Fibroblast of the aortic adventitia (primary cell): Measurements from ENCODE around the gene TCF15. TPM values are rescaled to one million over a fixed set of nuclear protein-coding genes. Genes with fewer than 3 reads are reported as not detected.

Experiments used
- DNase-seq: peaks from one replicate; pipeline ENCODE4 v3.0.0-alpha.2; 2010; ENCODE audit warnings: low read depth
- H3K4me3 ChIP-seq: 2 replicates; pipeline ENCODE4 v1.5.1; 2011; ENCODE audit warnings: low read depth, mild to moderate bottlenecking, control low read depth, low read length, moderate library complexity
- total RNA-seq: library from RNA; depleted of rRNA; stranded (reverse); fragments of >200 nt; gene quantifications from 2 replicates; pipeline ENCODE4 v1.2.3, GENCODE V29; 2012; ENCODE audit warnings: low replicate concordance
- TF ChIP-seq, protein P1 (sequence below): IDR thresholded peaks from 2 replicates; pipeline ENCODE4 v1.5.1; 2011; ENCODE audit warnings: mild to moderate bottlenecking, low read length, control low read depth, inconsistent platforms; ENCODE audit not compliant: insufficient read depth

The TCF15 gene
- total RNA-seq, 1 donor: not detected

DNA sequence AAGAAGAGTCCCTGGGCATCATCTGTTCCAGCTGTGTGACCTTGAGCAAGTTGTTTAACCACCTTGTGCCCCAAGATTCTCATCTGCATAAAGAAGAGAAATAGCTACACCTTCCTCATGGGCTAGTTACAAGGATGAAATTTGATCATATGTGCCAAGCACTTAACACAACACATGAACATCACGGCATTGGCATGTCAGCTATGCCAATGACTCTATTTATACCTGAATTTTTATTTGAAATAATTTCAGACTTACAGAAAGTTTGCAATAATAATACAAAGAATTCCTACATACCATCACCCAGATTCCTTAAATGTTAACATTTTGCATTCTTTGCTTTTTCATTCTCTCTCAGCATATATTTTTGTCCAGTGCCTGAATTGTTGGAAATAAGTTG, 21.0 kb upstream of the TCF15 start:
- DNase-seq: no peak
- no peak overlapping the region for H3K4me3 ChIP-seq
- TF ChIP-seq, protein P1, sequence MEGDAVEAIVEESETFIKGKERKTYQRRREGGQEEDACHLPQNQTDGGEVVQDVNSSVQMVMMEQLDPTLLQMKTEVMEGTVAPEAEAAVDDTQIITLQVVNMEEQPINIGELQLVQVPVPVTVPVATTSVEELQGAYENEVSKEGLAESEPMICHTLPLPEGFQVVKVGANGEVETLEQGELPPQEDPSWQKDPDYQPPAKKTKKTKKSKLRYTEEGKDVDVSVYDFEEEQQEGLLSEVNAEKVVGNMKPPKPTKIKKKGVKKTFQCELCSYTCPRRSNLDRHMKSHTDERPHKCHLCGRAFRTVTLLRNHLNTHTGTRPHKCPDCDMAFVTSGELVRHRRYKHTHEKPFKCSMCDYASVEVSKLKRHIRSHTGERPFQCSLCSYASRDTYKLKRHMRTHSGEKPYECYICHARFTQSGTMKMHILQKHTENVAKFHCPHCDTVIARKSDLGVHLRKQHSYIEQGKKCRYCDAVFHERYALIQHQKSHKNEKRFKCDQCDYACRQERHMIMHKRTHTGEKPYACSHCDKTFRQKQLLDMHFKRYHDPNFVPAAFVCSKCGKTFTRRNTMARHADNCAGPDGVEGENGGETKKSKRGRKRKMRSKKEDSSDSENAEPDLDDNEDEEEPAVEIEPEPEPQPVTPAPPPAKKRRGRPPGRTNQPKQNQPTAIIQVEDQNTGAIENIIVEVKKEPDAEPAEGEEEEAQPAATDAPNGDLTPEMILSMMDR: no peak

DNA sequence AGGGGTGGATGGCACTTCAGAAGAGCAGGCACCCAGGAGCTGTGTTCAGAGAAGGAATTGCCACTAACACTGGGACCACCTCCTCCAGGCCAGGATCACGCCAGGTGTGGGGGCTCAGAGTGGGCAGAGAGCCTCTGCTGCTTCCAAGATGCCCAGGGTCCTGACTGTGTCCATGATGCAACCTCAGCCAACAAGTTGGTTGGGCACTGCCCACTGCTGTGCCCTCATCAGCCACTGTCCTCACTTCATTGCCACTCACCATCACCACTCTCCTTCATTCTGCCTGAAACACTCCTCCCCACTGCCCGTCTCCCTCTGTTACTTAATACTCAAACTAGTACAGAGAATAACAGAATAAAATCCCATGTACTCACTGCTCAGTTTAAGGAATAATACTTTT, 16.5 kb upstream of the TCF15 start:
- H3K4me3 ChIP-seq: no peak overlapping the region
- no peak for DNase-seq
- TF ChIP-seq, protein P1: no peak

DNA sequence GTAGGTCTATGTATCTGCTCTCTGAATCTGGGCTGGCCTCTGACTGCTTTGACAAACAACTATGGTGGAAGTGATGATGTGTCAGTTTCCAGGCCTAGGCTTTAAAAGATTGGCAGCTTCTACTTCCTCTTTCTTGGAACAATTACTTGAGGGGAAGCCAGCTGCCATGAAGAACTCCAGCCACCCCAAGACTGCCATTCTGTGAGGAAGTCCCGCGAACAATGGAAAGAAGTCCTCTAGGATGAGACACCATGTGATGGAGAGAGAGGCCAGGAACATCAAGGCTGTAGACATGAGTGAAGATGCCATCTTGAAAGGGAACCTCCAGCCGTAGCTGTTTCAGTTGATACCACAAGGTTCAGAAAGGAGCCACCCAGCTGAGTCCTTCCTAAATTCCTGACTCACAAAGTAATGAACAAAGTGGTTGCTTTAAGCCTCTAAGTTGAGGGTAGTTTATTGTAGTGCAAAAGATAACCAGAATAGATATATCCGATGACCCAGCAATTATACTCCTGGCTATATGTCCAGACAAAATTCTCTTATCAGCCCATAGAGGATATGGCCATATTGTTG, 15.3 kb upstream of the TCF15 start:
- TF ChIP-seq, protein P1: no peak
- no peak for DNase-seq

DNA sequence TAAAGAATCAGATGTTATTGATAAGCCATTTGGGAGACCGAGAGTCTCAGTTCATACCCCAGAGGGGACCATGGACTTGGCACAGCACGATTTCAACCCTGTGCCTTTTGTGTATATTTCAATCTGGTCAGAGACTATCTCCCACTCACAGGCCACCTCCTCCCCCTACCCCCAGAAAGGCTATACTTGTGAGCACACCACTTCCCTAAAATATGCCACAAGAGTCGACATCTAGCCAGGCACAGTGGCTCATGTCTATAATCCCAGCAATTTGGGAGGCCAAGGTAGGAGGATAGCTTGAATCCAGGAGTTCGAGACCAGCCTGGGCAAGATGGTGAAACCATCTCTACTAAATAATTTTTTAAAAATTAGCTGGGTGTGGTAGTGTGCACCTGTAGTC, 13.6 kb upstream of the TCF15 start:
- DNase-seq: no peak
- H3K4me3 ChIP-seq: no peak overlapping the region
- TF ChIP-seq, protein P1: no peak

More for the DNA sequence above, 15.3 kb upstream of the TCF15 start:
- no peak overlapping the region for H3K4me3 ChIP-seq

DNA sequence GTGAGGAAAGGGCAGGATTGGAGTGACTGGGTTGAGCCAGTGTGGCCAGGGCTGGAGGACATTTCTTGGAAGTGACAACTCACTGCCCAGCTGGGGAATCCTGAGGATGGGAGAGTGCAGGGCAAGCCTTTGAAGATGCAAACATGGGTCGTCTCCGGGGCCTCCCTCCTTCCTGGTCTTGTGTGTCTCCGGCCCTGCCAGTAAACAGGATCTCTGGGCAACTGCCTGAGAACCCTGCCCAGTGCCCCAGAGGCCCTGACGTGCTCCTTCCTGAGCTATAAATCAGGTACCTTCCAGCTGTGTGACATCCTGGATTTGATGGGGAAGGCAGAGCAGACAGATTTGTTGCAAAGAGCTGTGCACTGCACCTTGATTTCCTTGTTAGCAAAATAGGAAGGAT, 12.9 kb upstream of the TCF15 start:
- TF ChIP-seq, protein P1: no peak
- H3K4me3 ChIP-seq: no peak overlapping the region
- no peak for DNase-seq

DNA sequence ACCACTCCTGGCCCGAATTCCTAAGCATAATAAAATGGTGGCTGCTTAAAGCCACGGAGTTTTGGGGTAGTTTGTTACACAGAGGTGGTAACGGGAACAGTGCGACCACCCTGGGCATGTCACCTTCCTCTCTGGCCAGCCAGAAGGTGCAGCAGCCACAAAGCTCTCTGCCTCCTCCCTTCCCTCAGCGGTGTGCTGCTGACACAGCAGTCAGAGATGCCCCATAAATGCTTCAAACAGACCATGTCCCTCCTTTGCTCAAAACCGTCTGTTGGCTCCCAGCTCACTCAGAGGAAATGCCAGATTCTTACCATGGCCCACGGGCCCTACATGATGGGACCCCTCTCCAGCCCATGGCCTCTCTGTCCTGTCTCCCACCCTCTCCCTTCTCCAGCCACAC, 12.1 kb upstream of the TCF15 start:
- no peak for DNase-seq
- TF ChIP-seq, protein P1: no peak
- H3K4me3 ChIP-seq: no peak overlapping the region
